ENCODE data around the gene ALPP.

Gene ALPP

GRCh38 chr2:232431705-232432590, 53.4 kb downstream of the ALPP start:
- DNase-seq, result no peak

Data from effector CD8-positive, alpha-beta T cell (primary cell).